Bronchial smooth muscle cell (primary cell): ENCODE measurements around the gene TET1. TPM values are rescaled to one million over a fixed set of nuclear protein-coding genes. Genes with fewer than 3 reads are reported as not detected.

Source experiments
- total RNA-seq: library from RNA; depleted of rRNA; stranded (reverse); fragments of >200 nt; gene quantifications from 2 replicates; pipeline ENCODE4 v1.2.1, GENCODE V29; 2014

The TET1 gene
- total RNA-seq = 1.9 and 3.0 TPM in 2 replicates

DNA sequence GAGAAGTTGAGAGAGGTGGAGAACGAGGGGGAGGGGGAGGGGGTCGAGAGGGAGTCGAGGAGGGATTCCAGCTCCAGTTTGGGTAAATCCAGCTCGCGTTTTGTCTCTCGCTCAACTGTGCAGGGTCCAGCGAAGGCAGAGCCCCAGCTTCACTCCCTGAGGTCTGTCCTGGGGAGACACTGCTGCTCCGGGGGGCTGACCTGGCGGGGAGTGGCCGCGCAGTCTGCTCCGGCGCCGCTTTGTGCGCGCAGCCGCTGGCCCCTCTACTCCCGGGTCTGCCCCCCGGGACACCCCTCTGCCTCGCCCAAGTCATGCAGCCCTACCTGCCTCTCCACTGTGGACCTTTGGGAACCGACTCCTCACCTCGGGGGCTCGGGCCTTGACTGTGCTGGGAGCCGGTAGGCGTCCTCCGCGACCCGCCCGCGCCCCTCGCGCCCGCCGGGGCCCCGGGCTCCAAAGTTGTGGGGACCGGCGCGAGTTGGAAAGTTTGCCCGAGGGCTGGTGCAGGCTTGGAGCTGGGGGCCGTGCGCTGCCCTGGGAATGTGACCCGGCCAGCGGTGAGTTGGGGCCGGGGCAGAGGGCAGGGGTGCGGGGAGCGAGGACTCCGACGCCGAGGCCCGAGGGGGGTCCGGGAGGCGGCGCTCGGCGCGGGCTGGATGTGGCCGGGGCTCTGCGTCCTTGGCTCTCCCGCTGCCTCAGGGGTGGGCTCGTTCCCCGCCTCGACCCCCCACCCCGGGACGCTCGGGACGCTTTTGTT lies at the start of gene TET1:
TSS of gene TET1 (plus strand) at position 152 of the 757 bp plus-strand sequence. CDS start 12,002 bp downstream, outside the sequence.

DNA sequence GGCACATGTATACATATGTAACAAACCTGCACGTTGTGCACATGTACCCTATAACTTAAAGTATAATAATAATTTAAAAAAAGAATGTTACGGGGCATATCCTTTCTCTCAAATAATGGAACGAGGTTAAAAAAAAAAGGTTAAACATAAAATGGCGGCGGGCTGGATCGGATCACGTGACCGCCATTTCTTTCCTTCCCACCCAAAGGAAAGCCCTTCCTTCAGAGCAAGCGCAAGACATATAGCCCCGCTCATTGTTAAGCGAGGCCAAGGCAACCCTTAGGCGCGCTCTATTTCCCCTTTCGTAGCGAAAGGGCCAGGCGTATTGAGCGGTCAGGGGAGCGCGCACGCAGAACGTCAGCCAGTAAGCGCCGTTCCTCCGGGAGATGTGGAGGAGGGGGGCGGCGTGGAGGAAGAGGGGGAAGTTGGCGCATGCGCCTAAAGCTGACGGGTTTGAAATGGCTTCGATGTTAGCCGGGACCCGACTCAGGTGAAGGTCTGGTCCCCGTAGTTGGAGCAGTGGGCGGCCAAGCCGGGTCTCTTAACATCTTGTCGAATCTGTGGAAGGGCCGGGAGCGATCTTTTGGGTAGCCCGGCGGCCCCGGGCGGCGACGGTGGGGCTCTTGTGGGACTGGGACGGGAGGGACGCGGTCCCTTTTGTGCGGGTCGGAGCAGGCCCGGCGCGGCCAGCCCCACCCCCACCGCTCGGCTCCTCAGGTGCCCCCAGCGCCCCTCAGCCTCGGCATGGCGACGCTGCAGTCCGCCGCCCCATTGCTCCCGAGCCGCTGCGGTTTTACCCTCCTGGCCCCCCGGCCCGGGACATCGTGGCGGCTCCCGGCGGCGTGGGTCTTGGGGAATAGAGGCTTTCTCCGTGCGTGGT lies 160.9 kb downstream of the TET1 start, which contains the start of gene CCAR1:
TSS of gene CCAR1 (plus strand) at position 447 of the 880 bp plus-strand sequence. CDS start 1,266 bp downstream, outside the sequence.

Other genes starting within 250 kb of the TET1 start
- 20.0 and 30.3 TPM in 2 replicates for gene HNRNPH3, start 228.3 kb upstream of the TET1 start, total RNA-seq
- gene PBLD, start 227.4 kb upstream of the TET1 start, total RNA-seq = 6.4 and 8.7 TPM in 2 replicates
- 12.5 and 16.5 TPM in 2 replicates for gene RUFY2, start 153.1 kb upstream of the TET1 start, total RNA-seq
- gene DNA2, start 88.4 kb upstream of the TET1 start, total RNA-seq = 4.9 and 6.7 TPM in 2 replicates
- 22.2 and 66.4 TPM in 2 replicates for gene SLC25A16, start 32.8 kb upstream of the TET1 start, total RNA-seq
- gene CCAR1, start 160.9 kb downstream of the TET1 start, total RNA-seq = 16.9 and 17.5 TPM in 2 replicates